Measurements from ENCODE around the gene URI1. TPM values are rescaled to one million over a fixed set of nuclear protein-coding genes. Genes with fewer than 3 reads are reported as not detected.

The URI1 gene
- total RNA-seq, 6 experiments from 2014 or later, result 18.8 to 29.4 (median 22.2) TPM

GRCh38 chr19:29967623-29968022 is 25.6 kb downstream of the URI1 start:
- DNase-seq, result no peak
- 6% methylated on average over 3 of the region's 3 CpGs for WGBS (ENCODE audit: insufficient coverage, low coverage, low lambda C conversion rate, missing lambda C conversion rate)

GRCh38 chr19:29969891-29970290 is 27.9 kb downstream of the URI1 start:
- no peak for DNase-seq
- 66% methylated on average over 3 of the region's 3 CpGs for WGBS (ENCODE audit: insufficient coverage, low coverage, low lambda C conversion rate, missing lambda C conversion rate)
- intact Hi-C loops (cut with DNase I), result no loop called here
- Histone ChIP-seq H3K4me3 (no peak overlapping the region), H3K27me3 (no peaks in the 10 kb centered on the region), H3K36me3 (no peaks in the 10 kb centered on the region), H3K4me1 (peaks cover 0 to 11% (median 0%) of the 10 kb centered on the region in 4 donors), H3K27ac (no peak overlapping the region), H3K9me3 (no peaks in the 10 kb centered on the region)
- TF ChIP-seq CTCF (IDR thresholded peaks at IDR 0.05) (no peak), POLR2A (IDR thresholded peaks at IDR 0.05) (no peak)
- no peak for ATAC-seq

More at GRCh38 chr19:29967623-29968022, 25.6 kb downstream of the URI1 start:
- Histone ChIP-seq H3K27ac (no peak overlapping the region), H3K4me3 (no peak overlapping the region), H3K9me3 (no peaks in the 10 kb centered on the region), H3K36me3 (no peaks in the 10 kb centered on the region), H3K4me1 (peaks cover 0 to 15% (median 4%) of the 10 kb centered on the region in 4 donors), H3K27me3 (no peaks in the 10 kb centered on the region)
- intact Hi-C loops (cut with DNase I), result no loop called here
- ATAC-seq, result peak; percentile 35 to 74 (median 68)
- TF ChIP-seq POLR2A (IDR thresholded peaks at IDR 0.05), result no peak
- TF ChIP-seq CTCF (IDR thresholded peaks at IDR 0.05), result no peak

GRCh38 chr19:29971002-29971401 is 29.0 kb downstream of the URI1 start:
- peaks cover 0 to 11% (median 0%) of the 10 kb centered on the region in 4 donors for H3K4me1 ChIP-seq
- no peak overlapping the region for H3K27ac ChIP-seq
- DNase-seq (no peak), ATAC-seq (no peak)
- no peaks in the 10 kb centered on the region for H3K36me3 ChIP-seq
- H3K27me3 ChIP-seq, result no peaks in the 10 kb centered on the region
- TF ChIP-seq CTCF (IDR thresholded peaks at IDR 0.05) (no peak), POLR2A (IDR thresholded peaks at IDR 0.05) (no peak)
- intact Hi-C loops (cut with DNase I), result no loop called here
- H3K9me3 ChIP-seq, result no peaks in the 10 kb centered on the region
- H3K4me3 ChIP-seq, result no peak overlapping the region
- 69% methylated on average over 2 of the region's 2 CpGs for WGBS (ENCODE audit: insufficient coverage, low coverage, low lambda C conversion rate, missing lambda C conversion rate)

- Histone ChIP-seq H3K27me3 (no peaks in the 10 kb centered on the region), H3K9me3 (no peaks in the 10 kb centered on the region), H3K4me3 (no peak overlapping the region), H3K4me1 (peaks cover 0 to 11% (median 0%) of the 10 kb centered on the region in 4 donors), H3K36me3 (no peaks in the 10 kb centered on the region), H3K27ac (no peak overlapping the region)
- ATAC-seq (no peak), DNase-seq (no peak)
- intact Hi-C loops (cut with DNase I), result no loop called here
- TF ChIP-seq CTCF (IDR thresholded peaks at IDR 0.05), result no peak
- no peak for TF ChIP-seq POLR2A (IDR thresholded peaks at IDR 0.05)
- WGBS (ENCODE audit: insufficient coverage, low coverage, low lambda C conversion rate, missing lambda C conversion rate), result 98% methylated on average over 3 of the region's 3 CpGs
Measured at GRCh38 chr19:29971648-29972047, 29.6 kb downstream of the URI1 start.

GRCh38 chr19:29974701-29975100 is 32.7 kb downstream of the URI1 start:
- TF ChIP-seq CTCF (IDR thresholded peaks at IDR 0.05) (no peak), POLR2A (IDR thresholded peaks at IDR 0.05) (no peak)
- no peaks in the 10 kb centered on the region for H3K36me3 ChIP-seq
- no peaks in the 10 kb centered on the region for H3K9me3 ChIP-seq
- H3K4me3 ChIP-seq, result no peak overlapping the region
- no peak for DNase-seq
- intact Hi-C loops (cut with DNase I), result no loop called here
- ATAC-seq, result no peak
- H3K4me1 ChIP-seq, result peaks cover 0 to 6% (median 0%) of the 10 kb centered on the region in 4 donors
- H3K27ac ChIP-seq, result no peak overlapping the region
- no peaks in the 10 kb centered on the region for H3K27me3 ChIP-seq
- 100% methylated on average over 2 of the region's 2 CpGs for WGBS (ENCODE audit: insufficient coverage, low coverage, low lambda C conversion rate, missing lambda C conversion rate)
